H1 (cell line): ENCODE results near the gene EPHB3. TPM values are rescaled to one million over a fixed set of nuclear protein-coding genes. Genes with fewer than 3 reads are reported as not detected.

ENCODE experiments used
- FOSL1 ChIP-seq: IDR thresholded peaks from 2 replicates; pipeline ENCODE4 v1.6.1; 2011; ENCODE audit warnings: mild to moderate bottlenecking, low read depth, low read length, moderate library complexity; ENCODE audit not compliant: insufficient read depth
- KDM1A ChIP-seq: fragments of 200-600, 300-600 bp; sonication (generic); IDR thresholded peaks from 2 replicates; pipeline ENCODE4 v1.7.1; 2016; ENCODE audit warnings: mild to moderate bottlenecking, low read length, borderline replicate concordance
- polyA plus RNA-seq, 7 experiments: library from polyadenylated mRNA; depleted of rRNA in 3 of 7; stranded (reverse) in 5 of 7; unstranded in 2 of 7; fragments of >200 nt in 5 of 7; fragments of 200-250 nt in 2 of 7; gene quantifications; 1 replicate in 5 of 7; 2 replicates in 1 of 7; 4 replicates in 1 of 7; pipeline versions ENCODE4 v1.2.1 to v1.2.3, GENCODE V29; 2011 to 2013; ENCODE audit warnings: missing spikeins in 2 of 7, mixed read lengths in 2 of 7
- total RNA-seq: library from RNA; stranded (reverse); fragmentation: NEBNext Ultra II Directional; extraction: Animal tissue kit (Norgen Biotek cat#: 25700); gene quantifications from 2 replicates; pipeline ENCODE4 v1.2.1, GENCODE V29; 2021

Gene EPHB3
- total and polyA plus RNA-seq, 2 of the 8 experiments (the other 6 are each of a cell fraction or from before 2014, with no cell fraction given), result 0.41 to 0.91 TPM

- TF ChIP-seq FOSL1 (no peak), KDM1A (no peak)
Observed at GRCh38 chr3:184553385-184553784, 8.2 kb upstream of the EPHB3 start (continued).
